Measurements from ENCODE around the gene CT47C1. TPM values are rescaled to one million over a fixed set of nuclear protein-coding genes. Genes with fewer than 3 reads are reported as not detected.

CT47C1 gene
- total RNA-seq, 1 donor from 2014 or later: not detected

- no peak for DNase-seq (ENCODE audit: low read depth in 2 of 2)
These were observed 560 bp downstream of the CT47C1 start for GRCh38 chrX:119073200-119073905.

- no peak for DNase-seq (ENCODE audit: low read depth in 2 of 2)
These were observed 1.1 kb downstream of the CT47C1 start for GRCh38 chrX:119073911-119074310.

- no peak for DNase-seq (ENCODE audit: low read depth in 2 of 2)
These were observed 2.7 kb downstream of the CT47C1 start for GRCh38 chrX:119075270-119076025.

GRCh38 chrX:119082278-119082677 lies 9.5 kb downstream of the CT47C1 start:
- no peak for DNase-seq (ENCODE audit: low read depth in 2 of 2)

- no peak for DNase-seq (ENCODE audit: low read depth in 2 of 2)
These were observed 12.0 kb downstream of the CT47C1 start for GRCh38 chrX:119084766-119085165.

GRCh38 chrX:119087121-119087520 lies 14.3 kb downstream of the CT47C1 start:
- no peak for DNase-seq (ENCODE audit: low read depth in 2 of 2)

GRCh38 chrX:119089619-119090018 lies 16.8 kb downstream of the CT47C1 start:
- DNase-seq (ENCODE audit: low read depth in 2 of 2): no peak

- no peak for DNase-seq (ENCODE audit: low read depth in 2 of 2)
These were observed 17.8 kb downstream of the CT47C1 start for GRCh38 chrX:119090627-119091026.

GRCh38 chrX:119093991-119094735 lies 21.4 kb downstream of the CT47C1 start:
- no peak for DNase-seq (ENCODE audit: low read depth in 2 of 2)

- no peak for DNase-seq (ENCODE audit: low read depth in 2 of 2)
These were observed 22.0 kb downstream of the CT47C1 start for GRCh38 chrX:119094819-119095218.

- no peak for DNase-seq (ENCODE audit: low read depth in 2 of 2)
These were observed 23.1 kb downstream of the CT47C1 start for GRCh38 chrX:119095936-119096335.

GRCh38 chrX:119101168-119101567 lies 28.4 kb downstream of the CT47C1 start:
- DNase-seq (ENCODE audit: low read depth in 2 of 2): no peak

GRCh38 chrX:119105826-119106225 lies 33.0 kb downstream of the CT47C1 start:
- no peak for DNase-seq (ENCODE audit: low read depth in 2 of 2)

- no peak for DNase-seq (ENCODE audit: low read depth in 2 of 2)
These were observed 34.4 kb downstream of the CT47C1 start for GRCh38 chrX:119107206-119107605.

GRCh38 chrX:119118780-119119395 lies 46.1 kb downstream of the CT47C1 start:
- DNase-seq (ENCODE audit: low read depth in 2 of 2): peak; percentile 56 to 59

- DNase-seq (ENCODE audit: low read depth in 2 of 2): no peak
These were observed 48.5 kb downstream of the CT47C1 start for GRCh38 chrX:119121341-119121740.

Other genes with a start within 250 kb of the CT47C1 start
- gene ZCCHC12, start 249.2 kb upstream of the CT47C1 start, total RNA-seq: under 0.01 TPM in 1 of 2 replicates, not detected in the other
- 15.7 and 44.8 TPM in 2 replicates for gene LONRF3, start 98.4 kb upstream of the CT47C1 start, total RNA-seq
- gene KIAA1210, start 54.8 kb downstream of the CT47C1 start, total RNA-seq: not detected in 2 replicates
- gene PGRMC1, start 163.3 kb downstream of the CT47C1 start, total RNA-seq: 66.0 and 81.7 TPM in 2 replicates